Measurements from ENCODE around the gene ZNF579.

Gene ZNF579

GRCh38 chr19:55580628-55581144, at the start of gene ZNF579:
Gene ZNF579 (minus strand): TSS chr19:55580848. CDS start chr19:55579639, 1,209 bp downstream.
- peak; percentile 92 for DNase-seq (ENCODE audit: low spot score)
- no peak for TF ChIP-seq CTCF (IDR thresholded peaks at IDR 0.05; ENCODE audit: extremely low read depth, missing control alignments)

GRCh38 chr19:55626350-55626749, 45.7 kb upstream of the ZNF579 start:
- no peak for DNase-seq (ENCODE audit: low spot score)
- no peak for TF ChIP-seq CTCF (IDR thresholded peaks at IDR 0.05; ENCODE audit: extremely low read depth, missing control alignments)

GRCh38 chr19:55625004-55625326, 44.3 kb upstream of the ZNF579 start:
- DNase-seq (ENCODE audit: low spot score): no peak
- TF ChIP-seq CTCF (IDR thresholded peaks at IDR 0.05; ENCODE audit: extremely low read depth, missing control alignments): no peak

- no peak for TF ChIP-seq CTCF (IDR thresholded peaks at IDR 0.05; ENCODE audit: extremely low read depth, missing control alignments)
- DNase-seq (ENCODE audit: low spot score): peak; percentile 96
Observed at GRCh38 chr19:55624109-55625003, 43.7 kb upstream of the ZNF579 start, which contains the start of gene ZNF784. Gene ZNF784 (minus strand): TSS chr19:55624566. CDS start chr19:55624561, 5 bp downstream.

GRCh38 chr19:55623561-55623960, 42.9 kb upstream of the ZNF579 start:
- no peak for DNase-seq (ENCODE audit: low spot score)
- no peak for TF ChIP-seq CTCF (IDR thresholded peaks at IDR 0.05; ENCODE audit: extremely low read depth, missing control alignments)

GRCh38 chr19:55623130-55623529, 42.5 kb upstream of the ZNF579 start:
- DNase-seq (ENCODE audit: low spot score): no peak
- no peak for TF ChIP-seq CTCF (IDR thresholded peaks at IDR 0.05; ENCODE audit: extremely low read depth, missing control alignments)

GRCh38 chr19:55622242-55622969, 41.8 kb upstream of the ZNF579 start:
- no peak for TF ChIP-seq CTCF (IDR thresholded peaks at IDR 0.05; ENCODE audit: extremely low read depth, missing control alignments)
- DNase-seq (ENCODE audit: low spot score): peak; percentile 33
